ENCODE data around the gene CCDC47.

Gene CCDC47

GRCh38 chr17:63783522-63783921 is 10.1 kb upstream of the CCDC47 start:
- no peak for DNase-seq (ENCODE audit: low spot score)

- DNase-seq (ENCODE audit: low spot score): no peak
These were observed 7.5 kb upstream of the CCDC47 start for GRCh38 chr17:63780928-63781327.

GRCh38 chr17:63780507-63780906 is 7.1 kb upstream of the CCDC47 start:
- DNase-seq (ENCODE audit: low spot score): no peak

- no peak for DNase-seq (ENCODE audit: low spot score)
These were observed 2.0 kb upstream of the CCDC47 start for GRCh38 chr17:63775420-63775819.

GRCh38 chr17:63774969-63775265 is 1.5 kb upstream of the CCDC47 start:
- DNase-seq (ENCODE audit: low spot score): no peak

GRCh38 chr17:63774141-63774968 is 958 bp upstream of the CCDC47 start, which contains the start of gene DDX42:
Gene DDX42, plus strand, starts transcription at chr17:63774170. Its CDS starts 12,880 bp downstream, at chr17:63787050.
- no peak for DNase-seq (ENCODE audit: low spot score)

GRCh38 chr17:63772801-63773271 is 561 bp downstream of the CCDC47 start:
- peak; percentile 14 for DNase-seq (ENCODE audit: low spot score)

GRCh38 chr17:63768433-63768832 is 5.0 kb downstream of the CCDC47 start:
- no peak for DNase-seq (ENCODE audit: low spot score)

- no peak for DNase-seq (ENCODE audit: low spot score)
These were observed 6.6 kb downstream of the CCDC47 start for GRCh38 chr17:63766754-63767153.

GRCh38 chr17:63764716-63765115 is 8.7 kb downstream of the CCDC47 start:
- no peak for DNase-seq (ENCODE audit: low spot score)

- DNase-seq (ENCODE audit: low spot score): no peak
These were observed 11.0 kb downstream of the CCDC47 start for GRCh38 chr17:63762161-63763078.

GRCh38 chr17:63760771-63761539 is 12.4 kb downstream of the CCDC47 start:
- no peak for DNase-seq (ENCODE audit: low spot score)

GRCh38 chr17:63758428-63758827 is 15.0 kb downstream of the CCDC47 start:
- DNase-seq (ENCODE audit: low spot score): no peak

GRCh38 chr17:63754046-63754445 is 19.4 kb downstream of the CCDC47 start:
- no peak for DNase-seq (ENCODE audit: low spot score)

- DNase-seq (ENCODE audit: low spot score): no peak
These were observed 20.2 kb downstream of the CCDC47 start for GRCh38 chr17:63753215-63753614.

GRCh38 chr17:63752707-63753106 is 20.7 kb downstream of the CCDC47 start:
- DNase-seq (ENCODE audit: low spot score): no peak

- DNase-seq (ENCODE audit: low spot score): no peak
These were observed 21.6 kb downstream of the CCDC47 start for GRCh38 chr17:63751806-63752205.

GRCh38 chr17:63741408-63742173 is 31.8 kb downstream of the CCDC47 start, which contains the start of gene STRADA:
Gene STRADA, minus strand, starts transcription at chr17:63741799. Its CDS starts 13,430 bp downstream, at chr17:63728369.
- DNase-seq (ENCODE audit: low spot score): peak; percentile 97

- no peak for DNase-seq (ENCODE audit: low spot score)
These were observed 32.3 kb downstream of the CCDC47 start for GRCh38 chr17:63741143-63741407.

- peak; percentile 4 for DNase-seq (ENCODE audit: low spot score)
These were observed 32.8 kb downstream of the CCDC47 start for GRCh38 chr17:63740464-63741142.

- DNase-seq (ENCODE audit: low spot score): no peak
These were observed 37.7 kb downstream of the CCDC47 start for GRCh38 chr17:63735691-63736090.

Data from germinal center (tissue), 1 donor.